22Rv1 (cell line): ENCODE results near the gene UBE2D4.
A peak's percentile ranks its signal among the peaks of the same experiment; 100 is the strongest.

Experiments used
- H3K27ac ChIP-seq: fragments of 450-650 bp; 2 replicates; pipeline ENCODE4 v1.5.1; 2017
- CTCF ChIP-seq: fragments of 450-650 bp; IDR thresholded peaks from 2 replicates; pipeline ENCODE4 v1.5.1; 2017; ENCODE audit warnings: mild to moderate bottlenecking
- ZFX ChIP-seq: fragments of 450-650 bp; IDR thresholded peaks from 2 replicates; pipeline ENCODE4 v1.6.1; 2017; ENCODE audit warnings: antibody characterized with exemption, borderline replicate concordance

UBE2D4 gene

GRCh38 chr7:43925984-43926797, at the start of gene UBE2D4:
UBE2D4 (plus strand) TSS chr7:43926436; CDS start chr7:43926533, 97 bp downstream.
- peak within 1 kb of the TSS; percentile 97 for H3K27ac ChIP-seq
- 0 out of 2 replicates have a peak, but pooled peaks have one; percentile 19 for TF ChIP-seq CTCF
- no peak for TF ChIP-seq ZFX

- TF ChIP-seq CTCF (no peak), ZFX (no peak)
- H3K27ac ChIP-seq = no peak overlapping the region
Observed at GRCh38 chr7:43876976-43877745, 49.1 kb upstream of the UBE2D4 start.

- no peak for TF ChIP-seq ZFX
- TF ChIP-seq CTCF = no peak
- H3K27ac ChIP-seq = no peak overlapping the region
Observed at GRCh38 chr7:43877968-43878864, 48.0 kb upstream of the UBE2D4 start.

GRCh38 chr7:43878867-43879266, 47.4 kb upstream of the UBE2D4 start:
- TF ChIP-seq CTCF = no peak
- no peak for TF ChIP-seq ZFX

GRCh38 chr7:43879477-43879876, 46.8 kb upstream of the UBE2D4 start:
- no peak overlapping the region for H3K27ac ChIP-seq
- no peak for TF ChIP-seq ZFX
- TF ChIP-seq CTCF = no peak

More at GRCh38 chr7:43878867-43879266, 47.4 kb upstream of the UBE2D4 start:
- no peak overlapping the region for H3K27ac ChIP-seq

GRCh38 chr7:43880596-43880995, 45.6 kb upstream of the UBE2D4 start:
- H3K27ac ChIP-seq = no peak overlapping the region
- TF ChIP-seq ZFX (no peak), CTCF (no peak)
